Measurements from ENCODE around the gene KCNIP4.
A peak's percentile ranks its signal among the peaks of the same experiment; 100 is the strongest.
"Not testable (repeated sequence)": the region's sequence is repeated elsewhere in the genome, so short reads cannot be mapped to it uniquely, and the experiment has no call there.

The KCNIP4 gene

GRCh38 chr4:21352354-21352753, 596.2 kb downstream of the KCNIP4 start:
- not testable (repeated sequence) for H3K79me1 ChIP-seq (ENCODE audit: low read length); H3K27ac ChIP-seq (ENCODE audit: low read depth, low read length); H2BK5ac ChIP-seq (ENCODE audit: low read length); H3K56ac ChIP-seq (ENCODE audit: low read length); DNase-seq; H3K4me3 ChIP-seq (ENCODE audit: low read length); H3K4me2 ChIP-seq (ENCODE audit: low read length); H2BK120ac ChIP-seq (ENCODE audit: low read depth, low read length); H2BK15ac ChIP-seq (replicated peaks; ENCODE audit: low read depth); H2AK5ac ChIP-seq (ENCODE audit: low read length); H3K9ac ChIP-seq (ENCODE audit: low read length); H3K27me3 ChIP-seq (ENCODE audit: insufficient read depth, low read length, poor library complexity); H3K4ac ChIP-seq (ENCODE audit: low read depth, low read length); H3K4me1 ChIP-seq (ENCODE audit: control insufficient read depth, low read depth, low read length); H4K5ac ChIP-seq (ENCODE audit: low read length); H4K8ac ChIP-seq (ENCODE audit: low read depth, low read length); H3K23ac ChIP-seq (ENCODE audit: low read length); H3K79me2 ChIP-seq (ENCODE audit: control insufficient read depth, insufficient read depth, low read length); H3K36me3 ChIP-seq (ENCODE audit: control insufficient read depth, insufficient read depth, low read length); H3K18ac ChIP-seq (ENCODE audit: low read length)
- WGBS (ENCODE audit: extremely low coverage, insufficient coverage, low lambda C conversion rate) = no CpG with 5 or more reads among the region's 4 CpGs

DNA sequence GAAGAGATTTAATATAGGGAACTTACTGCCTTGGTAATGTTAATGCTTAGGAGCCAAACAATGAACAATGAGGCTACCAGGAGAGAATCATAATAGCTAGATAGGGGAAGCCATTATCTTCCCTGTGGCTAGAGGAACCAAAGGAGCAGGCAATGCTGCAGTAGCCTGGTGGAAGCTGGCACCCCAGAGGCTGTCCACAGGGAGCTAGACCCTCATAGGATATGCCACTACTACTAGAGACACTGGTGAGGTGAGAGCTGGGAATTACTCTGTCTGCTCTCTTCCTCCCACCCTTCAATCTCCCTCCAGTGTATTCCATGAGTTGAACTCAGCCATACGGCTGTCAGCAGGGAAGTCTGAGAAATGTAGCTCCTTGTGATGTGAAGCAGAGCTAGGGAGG, 601.4 kb downstream of the KCNIP4 start:
- no peaks in the 10 kb centered on the region for H3K79me2 ChIP-seq (ENCODE audit: control insufficient read depth, insufficient read depth, low read length)
- no peak overlapping the region for H4K5ac ChIP-seq (ENCODE audit: low read length)
- WGBS (ENCODE audit: extremely low coverage, insufficient coverage, low lambda C conversion rate) = no CpG with 5 or more reads among the region's 1 CpG

GRCh38 chr4:21327976-21328700, 620.4 kb downstream of the KCNIP4 start:
- no peak overlapping the region for H3K9ac ChIP-seq (ENCODE audit: low read length)
- H3K56ac ChIP-seq (ENCODE audit: low read length) = no peak overlapping the region
- no peaks in the 10 kb centered on the region for H3K79me2 ChIP-seq (ENCODE audit: control insufficient read depth, insufficient read depth, low read length)
- no CpG with 5 or more reads among the region's 3 CpGs for WGBS (ENCODE audit: extremely low coverage, insufficient coverage, low lambda C conversion rate)
- H2BK5ac ChIP-seq (ENCODE audit: low read length) = no peak overlapping the region
- H3K4me1 ChIP-seq (ENCODE audit: control insufficient read depth, low read depth, low read length) = no peaks in the 10 kb centered on the region
- H2BK120ac ChIP-seq (ENCODE audit: low read depth, low read length) = no peak overlapping the region
- no peak overlapping the region for H3K23ac ChIP-seq (ENCODE audit: low read length)
- no peak overlapping the region for H2AK5ac ChIP-seq (ENCODE audit: low read length)
- no peak for DNase-seq
- no peak overlapping the region for H3K4me3 ChIP-seq (ENCODE audit: low read length)
- H4K8ac ChIP-seq (ENCODE audit: low read depth, low read length) = no peak overlapping the region
- no peak overlapping the region for H3K4me2 ChIP-seq (ENCODE audit: low read length)
- peak overlapping the region; percentile 7 for H3K4ac ChIP-seq (ENCODE audit: low read depth, low read length)
- no peak overlapping the region for H2BK15ac ChIP-seq (replicated peaks; ENCODE audit: low read depth)
- H3K36me3 ChIP-seq (ENCODE audit: control insufficient read depth, insufficient read depth, low read length) = no peaks in the 10 kb centered on the region
- H3K18ac ChIP-seq (ENCODE audit: low read length) = no peak overlapping the region
- no peak overlapping the region for H4K5ac ChIP-seq (ENCODE audit: low read length)
- H3K27me3 ChIP-seq (ENCODE audit: insufficient read depth, low read length, poor library complexity) = no peaks in the 10 kb centered on the region
- no peaks in the 10 kb centered on the region for H3K79me1 ChIP-seq (ENCODE audit: low read length)
- H3K27ac ChIP-seq (ENCODE audit: low read depth, low read length) = no peak overlapping the region

More for the DNA sequence above, 601.4 kb downstream of the KCNIP4 start:
- no peaks in the 10 kb centered on the region for H3K4me1 ChIP-seq (ENCODE audit: control insufficient read depth, low read depth, low read length)
- H3K79me1 ChIP-seq (ENCODE audit: low read length) = no peaks in the 10 kb centered on the region
- no peak overlapping the region for H2BK120ac ChIP-seq (ENCODE audit: low read depth, low read length)
- H3K4me2 ChIP-seq (ENCODE audit: low read length) = no peak overlapping the region
- no peak overlapping the region for H2BK5ac ChIP-seq (ENCODE audit: low read length)
- no peak overlapping the region for H2AK5ac ChIP-seq (ENCODE audit: low read length)
- DNase-seq = peak; percentile 48
- H3K56ac ChIP-seq (ENCODE audit: low read length) = no peak overlapping the region
- no peaks in the 10 kb centered on the region for H3K27me3 ChIP-seq (ENCODE audit: insufficient read depth, low read length, poor library complexity)
- H3K9ac ChIP-seq (ENCODE audit: low read length) = no peak overlapping the region
- no peak overlapping the region for H4K8ac ChIP-seq (ENCODE audit: low read depth, low read length)
- no peak overlapping the region for H3K4me3 ChIP-seq (ENCODE audit: low read length)
- H3K4ac ChIP-seq (ENCODE audit: low read depth, low read length) = no peak overlapping the region
- H2BK15ac ChIP-seq (replicated peaks; ENCODE audit: low read depth) = no peak overlapping the region
- H3K36me3 ChIP-seq (ENCODE audit: control insufficient read depth, insufficient read depth, low read length) = no peaks in the 10 kb centered on the region
- H3K18ac ChIP-seq (ENCODE audit: low read length) = no peak overlapping the region
- no peak overlapping the region for H3K23ac ChIP-seq (ENCODE audit: low read length)
- H3K27ac ChIP-seq (ENCODE audit: low read depth, low read length) = no peak overlapping the region

GRCh38 chr4:21320034-21320433, 628.5 kb downstream of the KCNIP4 start:
- Histone ChIP-seq H3K23ac (ENCODE audit: low read length) (no peak overlapping the region), H3K36me3 (ENCODE audit: control insufficient read depth, insufficient read depth, low read length) (no peaks in the 10 kb centered on the region), H2BK5ac (ENCODE audit: low read length) (no peak overlapping the region), H2BK120ac (ENCODE audit: low read depth, low read length) (no peak overlapping the region), H2BK15ac (replicated peaks; ENCODE audit: low read depth) (no peak overlapping the region), H3K27ac (ENCODE audit: low read depth, low read length) (no peak overlapping the region), H3K9ac (ENCODE audit: low read length) (no peak overlapping the region), H3K79me1 (ENCODE audit: low read length) (no peaks in the 10 kb centered on the region), H4K8ac (ENCODE audit: low read depth, low read length) (no peak overlapping the region), H3K56ac (ENCODE audit: low read length) (no peak overlapping the region), H3K4ac (ENCODE audit: low read depth, low read length) (no peak overlapping the region), H3K4me1 (ENCODE audit: control insufficient read depth, low read depth, low read length) (no peaks in the 10 kb centered on the region), H3K4me3 (ENCODE audit: low read length) (no peak overlapping the region), H3K18ac (ENCODE audit: low read length) (no peak overlapping the region), H3K79me2 (ENCODE audit: control insufficient read depth, insufficient read depth, low read length) (no peaks in the 10 kb centered on the region), H4K5ac (ENCODE audit: low read length) (no peak overlapping the region), H2AK5ac (ENCODE audit: low read length) (no peak overlapping the region), H3K27me3 (ENCODE audit: insufficient read depth, low read length, poor library complexity) (no peaks in the 10 kb centered on the region), H3K4me2 (ENCODE audit: low read length) (no peak overlapping the region)
- no CpG with 5 or more reads among the region's 1 CpG for WGBS (ENCODE audit: extremely low coverage, insufficient coverage, low lambda C conversion rate)
- DNase-seq = no peak

DNA sequence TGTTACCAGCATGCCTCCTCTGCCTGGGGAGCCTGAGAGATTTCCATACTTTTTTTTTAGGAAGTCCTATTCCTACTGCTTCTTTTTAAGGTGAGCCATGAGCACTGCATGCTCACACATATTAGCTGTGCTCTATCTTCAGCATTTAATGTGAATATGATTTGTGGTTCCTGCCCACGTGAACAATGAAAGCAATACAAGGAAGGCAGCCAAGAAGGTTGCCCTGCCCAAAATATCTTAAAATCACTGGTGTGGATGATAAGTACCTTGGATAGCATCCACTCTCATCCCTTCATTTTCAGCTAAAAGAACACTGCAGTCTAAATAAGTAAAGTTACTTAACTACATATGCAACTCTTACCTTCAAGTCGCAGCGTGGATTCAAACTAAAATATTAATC, 640.9 kb downstream of the KCNIP4 start:
- DNase-seq = no peak
- H3K36me3 ChIP-seq (ENCODE audit: control insufficient read depth, insufficient read depth, low read length) = no peaks in the 10 kb centered on the region
- H3K23ac ChIP-seq (ENCODE audit: low read length) = no peak overlapping the region
- no peak overlapping the region for H3K18ac ChIP-seq (ENCODE audit: low read length)
- no peaks in the 10 kb centered on the region for H3K79me2 ChIP-seq (ENCODE audit: control insufficient read depth, insufficient read depth, low read length)
- no peaks in the 10 kb centered on the region for H3K4me1 ChIP-seq (ENCODE audit: control insufficient read depth, low read depth, low read length)
- H2AK5ac ChIP-seq (ENCODE audit: low read length) = no peak overlapping the region
- no peak overlapping the region for H3K27ac ChIP-seq (ENCODE audit: low read depth, low read length)
- H3K4me2 ChIP-seq (ENCODE audit: low read length) = no peak overlapping the region
- H2BK120ac ChIP-seq (ENCODE audit: low read depth, low read length) = no peak overlapping the region
- H2BK5ac ChIP-seq (ENCODE audit: low read length) = no peak overlapping the region
- H3K56ac ChIP-seq (ENCODE audit: low read length) = no peak overlapping the region
- WGBS (ENCODE audit: extremely low coverage, insufficient coverage, low lambda C conversion rate) = no CpG with 5 or more reads among the region's 3 CpGs
- no peaks in the 10 kb centered on the region for H3K27me3 ChIP-seq (ENCODE audit: insufficient read depth, low read length, poor library complexity)
- H4K5ac ChIP-seq (ENCODE audit: low read length) = no peak overlapping the region
- H3K4ac ChIP-seq (ENCODE audit: low read depth, low read length) = no peak overlapping the region
- H3K79me1 ChIP-seq (ENCODE audit: low read length) = no peaks in the 10 kb centered on the region
- no peak overlapping the region for H4K8ac ChIP-seq (ENCODE audit: low read depth, low read length)
- no peak overlapping the region for H3K9ac ChIP-seq (ENCODE audit: low read length)
- no peak overlapping the region for H2BK15ac ChIP-seq (replicated peaks; ENCODE audit: low read depth)
- no peak overlapping the region for H3K4me3 ChIP-seq (ENCODE audit: low read length)

GRCh38 chr4:21304540-21304887, 644.1 kb downstream of the KCNIP4 start:
- Histone ChIP-seq H3K18ac (ENCODE audit: low read length) (no peak overlapping the region), H3K27ac (ENCODE audit: low read depth, low read length) (no peak overlapping the region), H3K4me2 (ENCODE audit: low read length) (peak overlapping the region; percentile 23), H3K79me1 (ENCODE audit: low read length) (no peaks in the 10 kb centered on the region), H2BK15ac (replicated peaks; ENCODE audit: low read depth) (no peak overlapping the region), H4K8ac (ENCODE audit: low read depth, low read length) (no peak overlapping the region), H3K56ac (ENCODE audit: low read length) (no peak overlapping the region), H3K79me2 (ENCODE audit: control insufficient read depth, insufficient read depth, low read length) (no peaks in the 10 kb centered on the region), H3K23ac (ENCODE audit: low read length) (no peak overlapping the region), H4K5ac (ENCODE audit: low read length) (no peak overlapping the region), H3K4me3 (ENCODE audit: low read length) (no peak overlapping the region), H3K36me3 (ENCODE audit: control insufficient read depth, insufficient read depth, low read length) (no peaks in the 10 kb centered on the region), H3K4ac (ENCODE audit: low read depth, low read length) (no peak overlapping the region), H3K27me3 (ENCODE audit: insufficient read depth, low read length, poor library complexity) (no peaks in the 10 kb centered on the region), H2BK5ac (ENCODE audit: low read length) (no peak overlapping the region), H2AK5ac (ENCODE audit: low read length) (no peak overlapping the region), H3K4me1 (ENCODE audit: control insufficient read depth, low read depth, low read length) (no peaks in the 10 kb centered on the region), H2BK120ac (ENCODE audit: low read depth, low read length) (no peak overlapping the region), H3K9ac (ENCODE audit: low read length) (no peak overlapping the region)
- DNase-seq = no peak
- WGBS (ENCODE audit: extremely low coverage, insufficient coverage, low lambda C conversion rate) = no CpG with 5 or more reads among the region's 4 CpGs
